GM15510 (cell line): ENCODE measurements around the gene LRCOL1.

Experiments used
- POLR2A ChIP-seq: IDR thresholded peaks from 3 replicates; pipeline ENCODE4 v1.6.1; 2011; ENCODE audit warnings: borderline replicate concordance; ENCODE audit not compliant: insufficient read length; ENCODE audit errors: extremely low read depth

The LRCOL1 gene

DNA sequence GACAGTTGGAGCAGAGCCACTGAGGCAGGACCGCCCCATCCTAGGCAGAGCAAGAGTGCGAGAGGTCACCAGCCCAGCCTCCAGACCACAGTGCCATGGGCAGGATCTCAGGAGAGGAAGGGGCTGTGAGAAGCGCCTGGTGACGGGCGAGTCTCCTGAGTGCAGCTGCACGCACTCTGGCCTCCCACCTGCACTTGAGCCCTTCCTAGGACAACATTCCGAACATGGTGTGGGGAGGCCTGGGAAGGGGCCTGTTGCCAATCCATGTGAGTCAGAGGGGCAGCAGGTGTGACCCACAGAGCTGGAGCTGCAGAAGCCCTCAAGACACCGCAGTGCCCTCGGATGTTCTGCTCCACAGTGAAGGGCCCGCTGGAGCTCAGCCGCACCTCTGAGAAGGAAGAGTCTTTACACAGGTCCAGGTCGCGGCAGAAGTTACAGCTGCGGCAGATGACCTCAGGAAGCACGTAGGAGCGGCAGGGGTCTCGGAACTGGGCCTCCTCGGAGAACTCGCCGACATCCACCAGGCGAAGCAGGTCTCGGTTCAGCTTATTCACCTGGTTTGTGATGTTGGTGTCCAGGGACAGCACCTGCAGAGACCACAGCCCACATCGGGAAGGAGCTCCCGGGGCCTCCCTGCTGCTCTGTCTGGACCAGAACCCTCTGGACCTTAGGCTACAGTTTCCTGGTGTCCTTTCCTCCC is 15.5 kb upstream of the LRCOL1 start:
- no peak for TF ChIP-seq POLR2A

DNA sequence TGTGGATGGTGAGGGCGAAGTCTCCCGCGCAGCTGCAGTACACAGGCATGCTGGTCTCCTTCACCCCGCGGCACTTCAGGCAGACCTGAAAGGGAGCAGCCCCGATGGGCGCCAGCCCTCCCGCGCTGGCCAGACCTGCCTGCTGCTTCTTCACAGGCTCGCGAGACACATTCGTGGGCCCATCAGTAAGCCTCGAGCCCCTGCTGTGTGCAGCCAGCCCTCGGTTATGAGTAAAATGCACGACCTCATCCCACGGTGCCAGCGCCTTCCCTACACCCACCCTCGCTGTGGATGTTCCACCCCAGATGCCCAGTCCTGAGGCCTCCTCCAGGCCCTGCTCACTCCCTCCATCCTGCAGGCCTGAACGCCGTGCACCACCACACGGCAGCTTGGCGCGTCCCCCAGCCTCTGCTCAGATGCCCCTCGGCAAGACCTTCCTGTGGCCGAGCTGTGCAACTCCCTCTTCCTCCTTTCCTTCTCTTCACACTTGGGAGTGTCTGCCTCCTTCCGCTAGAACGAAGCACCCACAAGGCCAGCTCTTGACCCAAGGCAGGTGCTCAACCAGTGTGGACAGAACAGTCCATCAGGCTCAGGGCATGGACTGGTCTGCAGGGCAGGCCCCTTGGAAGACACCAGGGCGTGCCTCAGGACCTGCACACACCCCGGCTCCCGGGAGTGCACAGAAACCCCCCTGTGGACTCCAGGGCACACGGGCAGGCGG is 14.7 kb upstream of the LRCOL1 start:
- TF ChIP-seq POLR2A = no peak

DNA sequence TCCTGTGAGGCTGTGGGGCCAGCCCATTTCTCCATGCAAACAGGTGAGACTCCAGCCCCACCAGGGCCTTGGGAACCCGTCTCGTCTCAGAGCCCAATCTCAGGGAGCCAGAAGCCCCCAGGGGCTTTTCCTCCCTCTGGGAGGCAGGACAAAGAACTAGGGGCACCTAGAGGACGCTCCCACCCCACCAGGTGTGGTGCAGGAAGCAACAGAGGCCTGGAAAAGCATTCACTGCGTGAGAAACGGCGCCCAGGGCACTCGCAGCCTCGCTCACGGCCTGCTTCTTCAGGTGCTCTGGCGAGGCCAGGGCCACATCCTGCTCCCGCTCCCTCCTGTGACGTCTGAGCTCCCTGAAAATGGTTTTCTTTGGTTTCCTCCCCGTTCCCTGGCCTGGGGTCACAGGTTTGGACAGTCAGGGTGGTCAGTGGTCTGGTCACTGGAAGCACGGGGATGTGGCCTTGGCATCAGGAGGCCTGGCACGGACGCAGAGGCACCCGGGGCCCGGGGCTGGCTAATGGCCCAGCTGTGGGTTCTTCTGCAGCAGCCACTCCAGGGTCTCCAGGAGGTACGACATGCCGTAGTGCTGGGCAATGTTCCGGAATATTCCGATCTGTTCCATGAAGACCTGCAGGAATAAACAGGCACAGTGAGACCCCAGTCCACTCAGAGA is 13.9 kb upstream of the LRCOL1 start:
- no peak for TF ChIP-seq POLR2A

DNA sequence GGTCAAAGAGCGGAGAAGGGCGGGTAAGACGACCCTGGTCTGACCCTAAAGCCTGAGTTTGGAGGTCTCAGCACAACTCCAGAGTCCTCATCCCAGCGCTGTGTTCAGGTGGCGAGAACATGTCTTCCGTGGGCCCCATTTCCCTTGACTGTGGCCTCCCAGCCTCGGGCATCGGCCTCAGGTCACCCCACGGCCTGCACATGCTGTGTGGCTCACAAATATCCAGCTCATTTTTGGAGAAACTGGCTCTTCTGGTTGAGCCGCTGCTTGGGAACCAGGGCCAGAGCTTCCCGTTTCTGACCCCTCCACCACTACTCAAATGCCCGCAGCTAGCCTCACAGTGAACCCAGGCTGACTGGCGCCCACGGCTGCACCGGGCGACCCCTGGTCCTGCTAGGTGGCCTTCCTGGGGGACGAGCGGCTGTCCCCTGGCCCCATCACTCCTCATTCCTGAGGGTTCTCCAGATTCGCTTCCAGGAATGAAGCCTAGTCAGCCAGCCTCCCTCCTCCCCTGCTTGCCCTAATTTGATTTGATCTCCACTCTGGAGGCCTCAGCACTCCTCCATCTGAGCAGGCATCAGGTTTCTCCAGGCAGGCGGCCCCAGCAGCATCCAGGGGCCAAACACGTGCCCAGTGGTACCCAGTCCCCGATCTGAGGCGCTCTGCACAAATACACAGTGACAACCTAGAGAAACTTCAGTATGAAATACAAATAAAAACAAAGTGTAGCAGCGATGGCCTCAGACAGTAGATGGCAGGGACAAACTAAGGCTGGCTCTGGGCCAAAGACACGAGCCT is 12.9 kb upstream of the LRCOL1 start:
- TF ChIP-seq POLR2A = no peak

DNA sequence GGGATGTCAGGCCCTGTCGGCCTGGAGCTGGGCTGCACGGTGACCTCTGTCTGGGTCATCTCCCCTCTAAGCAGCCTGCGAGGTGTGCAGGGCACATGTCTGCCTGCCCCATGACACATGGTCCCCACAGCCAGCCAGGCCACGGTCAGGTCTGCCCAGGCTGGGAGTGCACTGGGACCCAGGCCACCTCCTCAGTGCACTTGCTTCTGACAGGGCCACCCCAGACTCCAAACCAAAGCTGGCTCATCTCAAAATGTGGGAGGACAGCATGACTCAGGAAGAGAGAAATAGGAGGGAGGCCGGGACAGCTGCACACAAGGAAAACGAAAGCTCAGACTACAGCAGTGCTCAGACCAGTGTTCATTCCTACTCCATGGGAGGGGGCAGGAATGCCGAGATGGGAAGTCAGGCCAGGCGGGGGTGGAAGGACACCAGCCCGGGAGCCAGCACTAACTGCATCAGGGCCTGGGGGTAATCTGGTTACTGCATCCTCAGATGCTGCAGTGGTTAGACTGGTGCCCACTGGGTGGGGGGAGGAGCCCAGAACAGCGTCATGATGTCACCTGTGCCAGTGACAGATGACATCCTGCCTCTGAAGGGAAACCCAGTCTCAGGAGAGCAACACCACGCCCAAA is 12.2 kb upstream of the LRCOL1 start:
- no peak for TF ChIP-seq POLR2A

DNA sequence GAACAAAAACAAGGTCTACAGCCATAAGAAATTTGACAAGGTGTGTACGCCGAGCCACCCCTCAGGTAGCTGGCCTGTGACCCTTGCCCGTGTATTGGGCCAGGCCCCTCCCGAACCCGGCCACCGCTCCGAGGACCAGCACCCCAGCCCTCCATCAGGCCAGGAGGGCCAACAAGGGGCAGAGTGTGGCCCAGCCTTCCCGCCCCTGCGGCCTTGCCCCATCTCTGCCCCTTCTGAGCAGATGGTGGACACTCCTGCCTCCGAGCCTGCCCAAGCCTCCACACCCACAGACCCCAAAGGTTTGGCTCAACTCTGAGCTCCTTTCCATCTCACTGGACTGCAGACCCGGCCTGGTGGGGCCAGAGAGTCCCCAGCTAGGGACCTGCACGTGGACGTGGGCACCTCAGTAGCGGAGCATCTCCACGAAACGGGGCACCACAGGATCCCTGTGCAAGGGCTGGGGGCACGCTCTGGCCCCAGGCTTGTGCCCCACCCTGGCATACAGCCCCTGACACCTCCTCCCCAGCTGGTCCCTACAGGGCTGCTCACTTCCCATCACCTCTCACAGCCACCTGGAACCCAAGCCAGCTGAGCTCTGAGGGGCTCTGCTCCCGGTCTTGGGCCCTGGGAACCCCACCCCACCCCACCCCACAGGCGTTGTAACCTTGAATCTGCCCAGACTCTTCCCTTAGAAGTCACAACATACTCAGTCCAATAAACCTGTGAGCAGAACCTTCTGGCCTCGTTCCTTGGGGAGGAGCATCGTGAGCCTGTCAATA is 11.5 kb upstream of the LRCOL1 start:
- TF ChIP-seq POLR2A = no peak

DNA sequence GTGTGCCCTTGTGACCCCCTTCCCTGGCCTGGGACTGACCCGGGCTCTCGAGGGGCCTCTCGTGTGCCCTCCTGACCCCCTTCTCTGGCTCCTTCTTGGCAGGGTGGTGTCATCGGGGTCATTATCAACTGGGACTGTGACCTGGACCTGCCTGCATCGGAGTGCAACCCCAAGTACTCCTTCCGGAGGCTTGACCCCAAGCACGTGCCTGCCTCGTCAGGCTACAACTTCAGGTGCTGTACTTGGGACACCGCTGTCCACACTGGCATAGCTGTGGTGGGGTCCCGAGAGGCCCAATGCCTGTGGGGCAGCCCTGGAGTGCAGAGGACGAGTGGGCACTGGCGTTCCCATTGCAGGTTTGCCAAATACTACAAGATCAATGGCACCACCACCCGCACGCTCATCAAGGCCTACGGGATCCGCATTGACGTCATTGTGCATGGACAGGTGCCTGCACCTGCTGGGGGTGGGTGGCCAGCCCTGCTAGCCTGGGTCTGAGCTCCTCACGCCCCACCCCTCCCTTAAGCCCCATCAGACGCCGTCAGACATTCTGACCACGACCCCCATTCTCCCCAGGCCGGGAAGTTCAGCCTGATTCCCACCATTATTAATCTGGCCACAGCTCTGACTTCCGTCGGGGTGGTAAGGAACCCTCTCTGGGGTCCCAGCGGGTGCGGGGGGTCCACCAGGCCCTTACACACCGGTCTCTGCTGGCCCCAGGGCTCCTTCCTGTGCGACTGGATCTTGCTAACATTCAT is 10.7 kb upstream of the LRCOL1 start:
- TF ChIP-seq POLR2A = no peak

DNA sequence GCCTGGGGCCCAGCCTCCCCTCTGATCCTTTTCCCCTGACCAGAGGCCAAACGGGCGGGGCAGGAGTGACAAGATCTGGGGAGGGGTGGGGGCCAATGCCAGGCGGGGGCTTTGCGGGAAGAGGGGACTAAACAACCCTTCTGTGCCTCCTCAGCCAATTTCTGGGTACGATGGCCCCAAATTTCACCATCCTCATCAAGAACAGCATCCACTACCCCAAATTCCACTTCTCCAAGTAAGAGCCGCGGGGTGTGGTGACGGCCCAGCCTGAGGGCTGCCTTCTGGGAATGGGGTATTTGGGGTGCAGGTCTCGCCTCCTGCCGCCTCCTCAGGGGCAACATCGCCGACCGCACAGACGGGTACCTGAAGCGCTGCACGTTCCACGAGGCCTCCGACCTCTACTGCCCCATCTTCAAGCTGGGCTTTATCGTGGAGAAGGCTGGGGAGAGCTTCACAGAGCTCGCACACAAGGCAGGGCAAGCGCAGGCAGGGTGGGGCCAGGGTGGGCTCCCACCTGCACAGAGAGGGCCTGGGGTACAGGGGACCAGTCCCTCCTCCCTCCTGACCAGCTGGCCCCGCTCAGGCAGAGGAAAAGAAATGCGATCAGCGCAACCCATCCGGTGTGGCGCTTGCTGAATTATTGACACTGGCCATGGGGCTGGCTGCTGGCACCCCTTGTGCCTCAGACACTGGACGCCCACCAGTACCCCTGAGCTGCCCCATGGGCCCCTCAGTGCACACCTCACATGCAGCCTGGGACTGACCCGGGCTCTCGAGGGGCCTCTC is 9.9 kb upstream of the LRCOL1 start:
- no peak for TF ChIP-seq POLR2A

DNA sequence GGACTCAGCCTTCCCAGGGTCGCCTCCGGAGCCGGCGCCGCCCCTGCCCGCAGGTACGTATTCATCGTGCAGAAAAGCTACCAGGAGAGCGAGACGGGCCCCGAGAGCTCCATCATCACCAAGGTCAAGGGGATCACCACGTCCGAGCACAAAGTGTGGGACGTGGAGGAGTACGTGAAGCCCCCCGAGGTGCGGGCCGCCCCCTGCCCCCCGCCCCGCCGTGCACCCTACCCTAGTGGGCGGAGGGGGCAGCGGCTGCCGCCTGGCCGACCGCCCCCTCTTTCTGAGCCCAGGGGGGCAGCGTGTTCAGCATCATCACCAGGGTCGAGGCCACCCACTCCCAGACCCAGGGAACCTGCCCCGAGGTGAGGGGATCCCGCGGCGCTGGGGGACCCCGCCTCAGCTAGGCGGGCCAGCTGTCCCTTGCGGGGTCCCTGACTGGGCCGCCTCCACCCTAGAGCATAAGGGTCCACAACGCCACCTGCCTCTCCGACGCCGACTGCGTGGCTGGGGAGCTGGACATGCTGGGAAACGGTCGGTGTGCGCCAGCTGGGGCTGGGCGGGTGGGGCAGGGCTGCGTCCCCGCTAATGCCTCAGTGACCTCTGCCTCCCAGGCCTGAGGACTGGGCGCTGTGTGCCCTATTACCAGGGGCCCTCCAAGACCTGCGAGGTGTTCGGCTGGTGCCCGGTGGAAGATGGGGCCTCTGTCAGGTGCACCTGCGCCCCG is 9.2 kb upstream of the LRCOL1 start:
- no peak for TF ChIP-seq POLR2A

DNA sequence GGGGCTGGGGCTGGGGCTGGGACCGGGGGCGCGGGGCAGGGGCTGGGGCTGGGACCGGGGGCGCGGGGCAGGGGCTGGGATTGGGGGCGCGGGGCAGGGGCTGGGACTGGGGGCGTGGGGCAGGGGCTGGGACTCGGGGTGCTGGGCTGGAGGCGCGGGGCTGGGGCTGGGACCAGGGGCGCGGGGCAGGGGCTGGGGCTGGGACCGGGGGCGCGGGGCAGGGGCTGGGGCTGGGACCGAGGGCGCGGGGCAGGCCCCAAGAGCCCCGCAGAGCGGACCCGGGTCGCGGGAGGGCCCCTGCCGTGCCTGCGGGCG is 8.6 kb upstream of the LRCOL1 start:
- no peak for TF ChIP-seq POLR2A

DNA sequence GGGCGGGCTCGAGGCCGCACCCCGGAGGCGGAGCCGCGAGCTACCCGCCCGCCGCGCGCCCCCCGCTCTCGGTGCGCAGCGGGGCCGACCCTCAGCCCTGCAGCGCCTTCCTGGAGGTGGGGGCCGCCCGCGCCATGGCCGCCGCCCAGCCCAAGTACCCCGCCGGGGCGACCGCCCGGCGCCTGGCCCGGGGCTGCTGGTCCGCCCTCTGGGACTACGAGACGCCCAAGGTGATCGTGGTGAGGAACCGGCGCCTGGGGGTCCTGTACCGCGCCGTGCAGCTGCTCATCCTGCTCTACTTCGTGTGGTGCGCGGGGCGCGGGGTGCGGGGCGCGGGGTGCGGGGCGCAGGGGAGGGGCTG is 8.3 kb upstream of the LRCOL1 start, which contains the start of gene P2RX2:
Gene P2RX2 (plus strand): TSS at position 94 of the 361 bp plus-strand sequence. CDS start 41 bp downstream, at position 135.
- no peak for TF ChIP-seq POLR2A
